Fibroblast of lung (primary cell): ENCODE results near the gene FEZ2. TPM values are rescaled to one million over a fixed set of nuclear protein-coding genes. Genes with fewer than 3 reads are reported as not detected.
A peak's percentile ranks its signal among the peaks of the same experiment; 100 is the strongest.

Experiments
- DNase-seq, 2 donors: peaks; one replicate each; pipeline versions ENCODE4 v3.0.0 to v3.0.0-alpha.2; 2010; ENCODE audit warnings: low read depth in 2 of 2
- H2AFZ ChIP-seq: 2 replicates; pipeline ENCODE4 v1.5.1; 2012; ENCODE audit warnings: low read length, control low read depth, inconsistent platforms
- H3K27ac ChIP-seq: 2 replicates; pipeline ENCODE4 v1.5.1; 2011; ENCODE audit warnings: low read length, control low read depth; ENCODE audit not compliant: insufficient read depth
- H3K27me3 ChIP-seq: 2 replicates; pipeline ENCODE4 v1.5.1; 2011; ENCODE audit warnings: mild to moderate bottlenecking, low read length; ENCODE audit not compliant: control insufficient read depth, insufficient read depth
- H3K36me3 ChIP-seq: 2 replicates; pipeline ENCODE4 v1.5.1; 2011; ENCODE audit warnings: low read length; ENCODE audit not compliant: control insufficient read depth, insufficient read depth
- H3K4me1 ChIP-seq: 2 replicates; pipeline ENCODE4 v1.5.1; 2011; ENCODE audit warnings: low read length; ENCODE audit not compliant: control insufficient read depth, insufficient read depth; ENCODE audit errors: extremely low read depth
- H3K4me2 ChIP-seq: 2 replicates; pipeline ENCODE4 v1.5.1; 2011; ENCODE audit warnings: low read length, control low read depth; ENCODE audit not compliant: insufficient read depth; ENCODE audit errors: extremely low read depth
- H3K4me3 ChIP-seq, 4 experiments: fragments of 200-600 bp in 1 of 4; sonication (generic) in 1 of 4; replicated peaks in 1 of 4; 2 replicates each; pipeline ENCODE4 v1.5.1; 2011 to 2016; ENCODE audit warnings: low read length in 4 of 4, low read depth in 3 of 4, mild to moderate bottlenecking in 3 of 4, control low read depth in 2 of 4, inconsistent platforms in 1 of 4, mixed read lengths in 1 of 4; ENCODE audit not compliant: insufficient read depth in 1 of 4; ENCODE audit errors: control extremely low read depth in 1 of 4
- H3K79me2 ChIP-seq: 2 replicates; pipeline ENCODE4 v1.5.1; 2012; ENCODE audit warnings: mild to moderate bottlenecking, low read length, inconsistent platforms; ENCODE audit not compliant: control insufficient read depth, insufficient read depth
- H3K9ac ChIP-seq: 2 replicates; pipeline ENCODE4 v1.5.1; 2011; ENCODE audit warnings: mild to moderate bottlenecking, low read length, control low read depth; ENCODE audit not compliant: insufficient read depth
- H3K9me3 ChIP-seq: 2 replicates; pipeline ENCODE4 v1.5.1; 2012; ENCODE audit warnings: low read depth, low read length; ENCODE audit not compliant: control insufficient read depth, insufficient read depth
- H4K20me1 ChIP-seq: 2 replicates; pipeline ENCODE4 v1.5.1; 2011; ENCODE audit warnings: low read length; ENCODE audit not compliant: control insufficient read depth, insufficient read depth; ENCODE audit errors: extremely low read depth
- CTCF ChIP-seq, 2 donors: IDR thresholded peaks in 1 of 2; conservative IDR thresholded peaks in 1 of 2; 1 replicate in 1 of 2; 2 replicates in 1 of 2; pipeline ENCODE4 v1.5.1; 2011 to 2012; ENCODE audit warnings: low read length in 2 of 2, control low read depth in 1 of 2, inconsistent platforms in 1 of 2, low read depth in 1 of 2, mild to moderate bottlenecking in 1 of 2
- EZH2 ChIP-seq: IDR thresholded peaks from 2 replicates; pipeline ENCODE4 v1.5.1; 2012; ENCODE audit warnings: low read length, control low read depth, mild to moderate bottlenecking; ENCODE audit errors: missing control alignments
- polyA plus RNA-seq, 2 donors: library from polyadenylated mRNA; depleted of rRNA in 1 of 2; stranded (reverse) in 1 of 2; unstranded in 1 of 2; fragments of >200 nt; gene quantifications; 2 replicates each; pipeline ENCODE4 v1.2.1, GENCODE V29; 2011 to 2012; ENCODE audit warnings: missing spikeins in 1 of 2
- total RNA-seq: library from RNA; depleted of rRNA; stranded (reverse); fragments of >200 nt; gene quantifications from 2 replicates; pipeline ENCODE4 v1.2.1, GENCODE V29; 2014

The FEZ2 gene
- total and polyA plus RNA-seq, 2 donors (not counting 1 experiment from before 2014, with no cell fraction given) = 64.7 to 86.9 TPM

- peaks cover 17% of the 10 kb centered on the region for H3K79me2 ChIP-seq
- H3K9ac ChIP-seq = no peak overlapping the region
- no peak overlapping the region for H3K4me3 ChIP-seq
- H2AFZ ChIP-seq = no peak overlapping the region
- no peak for DNase-seq
- H3K27ac ChIP-seq = no peak overlapping the region
- H4K20me1 ChIP-seq = no peaks in the 10 kb centered on the region
- no peak overlapping the region for H3K4me2 ChIP-seq
- no peak for TF ChIP-seq CTCF (conservative IDR thresholded peaks at IDR 0.05 in 1 of 2, IDR thresholded peaks at IDR 0.05 in 1 of 2; ENCODE audit: low read depth in 1 of 2, low read length in 2 of 2)
- TF ChIP-seq EZH2 = no peak
- no peaks in the 10 kb centered on the region for H3K27me3 ChIP-seq
- peaks cover 18% of the 10 kb centered on the region for H3K36me3 ChIP-seq
- H3K9me3 ChIP-seq = no peaks in the 10 kb centered on the region
- H3K4me1 ChIP-seq = peaks cover 1% of the 10 kb centered on the region
Measured at GRCh38 chr2:36523153-36523552, 74.8 kb downstream of the FEZ2 start.

- H3K4me1 ChIP-seq = peaks cover 4% of the 10 kb centered on the region
- no peak overlapping the region for H3K4me3 ChIP-seq
- H3K36me3 ChIP-seq = peaks cover 24% of the 10 kb centered on the region
- H3K9ac ChIP-seq = no peak overlapping the region
- H3K27me3 ChIP-seq = no peaks in the 10 kb centered on the region
- no peak for DNase-seq
- no peaks in the 10 kb centered on the region for H4K20me1 ChIP-seq
- H3K9me3 ChIP-seq = no peaks in the 10 kb centered on the region
- H3K27ac ChIP-seq = no peak overlapping the region
- TF ChIP-seq CTCF (conservative IDR thresholded peaks at IDR 0.05 in 1 of 2, IDR thresholded peaks at IDR 0.05 in 1 of 2; ENCODE audit: low read depth in 1 of 2, low read length in 2 of 2) (no peak), EZH2 (no peak)
- H3K4me2 ChIP-seq = no peak overlapping the region
- H2AFZ ChIP-seq = no peak overlapping the region
- H3K79me2 ChIP-seq = peaks cover 16% of the 10 kb centered on the region
Measured at GRCh38 chr2:36520431-36520830, 77.5 kb downstream of the FEZ2 start.

GRCh38 chr2:36516136-36516870, 81.7 kb downstream of the FEZ2 start:
- no peaks in the 10 kb centered on the region for H3K27me3 ChIP-seq
- TF ChIP-seq EZH2 (no peak), CTCF (conservative IDR thresholded peaks at IDR 0.05 in 1 of 2, IDR thresholded peaks at IDR 0.05 in 1 of 2; ENCODE audit: low read depth in 1 of 2, low read length in 2 of 2) (no peak)
- H3K4me1 ChIP-seq = peaks cover 6% of the 10 kb centered on the region
- H3K9ac ChIP-seq = no peak overlapping the region
- peak overlapping the region; percentile 49 for H3K27ac ChIP-seq
- no peaks in the 10 kb centered on the region for H3K9me3 ChIP-seq
- H2AFZ ChIP-seq = no peak overlapping the region
- no peak overlapping the region for H3K4me3 ChIP-seq
- peak; percentile 18 to 62 for DNase-seq
- H3K79me2 ChIP-seq = peaks cover 10% of the 10 kb centered on the region
- peaks cover 35% of the 10 kb centered on the region for H3K36me3 ChIP-seq
- no peak overlapping the region for H3K4me2 ChIP-seq
- H4K20me1 ChIP-seq = no peaks in the 10 kb centered on the region
